K562 (cell line): ENCODE measurements around the gene TPPP. TPM values are rescaled to one million over a fixed set of nuclear protein-coding genes. Genes with fewer than 3 reads are reported as not detected.

Experiments
- ATAC-seq: fragments of 200-7000 bp; cut with Tn5 transposase; 3 replicates; pipeline ENCODE4 v1.9.1; 2020; ENCODE audit warnings: moderate library complexity
- BruUV-seq: library from RNA; stranded (reverse); fragments of 400-500 nt; replicated peaks from 2 replicates; lab custom pipeline; 2021; lab: Mats Ljungman, UMichigan
- CTCF ChIA-PET: fragments of 300-600 bp; formaldehyde crosslinking; extraction: SDS; loops from one replicate; lab custom pipeline; 2021; ENCODE audit warnings: low intra/inter-chr PET ratio; lab: Yijun Ruan, JAX
- POLR2A ChIA-PET: fragments of 300-600, 350-650 bp; sonication (Branson Sonifier 250); formaldehyde crosslinking; extraction: SDS; loops from one replicate; lab custom pipeline; 2021; ENCODE audit warnings: antibody characterized with exemption, inconsistent platforms; lab: Yijun Ruan, JAX
- DNase-seq, 4 experiments: peaks; one replicate each; pipeline versions ENCODE4 v3.0.0 to v3.0.0-alpha.2; 2011 to 2018; ENCODE audit warnings: low spot score in 3 of 4, mixed read lengths in 3 of 4; ENCODE audit errors: extremely low read depth in 1 of 4
- FAIRE-seq: peaks from 2 replicates; lab custom pipeline; 2011; peaks lifted over from hg19 to GRCh38; lab: Jason Lieb, UNC
- H2AFZ ChIP-seq: 2 replicates; pipeline ENCODE4 v1.6.0; 2011; ENCODE audit warnings: low read depth, low read length, control low read depth, inconsistent platforms
- H3K27ac ChIP-seq: fragments of 200-600 bp; 3 replicates; pipeline ENCODE4 v1.8.0; 2011; ENCODE audit warnings: low read depth, mild to moderate bottlenecking, control low read depth, inconsistent platforms, low read length, moderate library complexity, mixed read lengths; ENCODE audit errors: extremely low read depth
- H3K27me3 ChIP-seq, 2 experiments: fragments of 300-600 bp in 1 of 2; 2 replicates in 1 of 2; 3 replicates in 1 of 2; pipeline versions ENCODE4 v1.6.0 to v1.8.0; 2011; ENCODE audit warnings: inconsistent platforms in 2 of 2, low read length in 2 of 2, mild to moderate bottlenecking in 1 of 2, mixed read lengths in 1 of 2, moderate library complexity in 1 of 2; ENCODE audit not compliant: control insufficient read depth in 2 of 2, insufficient read depth in 2 of 2
- H3K36me3 ChIP-seq: fragments of 300-600 bp; 3 replicates; pipeline ENCODE4 v1.8.0; 2011; ENCODE audit warnings: mild to moderate bottlenecking, low read length, inconsistent platforms; ENCODE audit not compliant: control insufficient read depth, insufficient read depth
- H3K4me1 ChIP-seq, 2 experiments: fragments of 200-600 bp in 1 of 2; replicated peaks in 1 of 2; 2 replicates in 1 of 2; 3 replicates in 1 of 2; pipeline versions ENCODE4 v1.5.1 to v1.8.0; 2011; ENCODE audit warnings: inconsistent platforms in 2 of 2, low read length in 2 of 2, mild to moderate bottlenecking in 1 of 2, mixed read lengths in 1 of 2, moderate library complexity in 1 of 2; ENCODE audit not compliant: control insufficient read depth in 2 of 2, insufficient read depth in 2 of 2
- H3K4me2 ChIP-seq: 2 replicates; pipeline ENCODE4 v1.6.1; 2011; ENCODE audit warnings: low read length, control low read depth, inconsistent platforms, mixed read lengths; ENCODE audit not compliant: insufficient read depth
- H3K4me3 ChIP-seq: fragments of 200-600 bp; sonication (generic), shearing (Covaris generic); 2 replicates; pipeline ENCODE4 v1.5.1; 2016; ENCODE audit warnings: control low read depth, inconsistent platforms
- H3K79me2 ChIP-seq: fragments of 200-600 bp; 3 replicates; pipeline ENCODE4 v1.8.0; 2011; ENCODE audit warnings: low read length, inconsistent platforms; ENCODE audit not compliant: control insufficient read depth, insufficient read depth
- H3K9ac ChIP-seq, 2 experiments: 2 replicates each; pipeline versions ENCODE4 v1.6.0 to v1.6.1; 2011; ENCODE audit warnings: low read depth in 2 of 2, low read length in 2 of 2, control low read depth in 1 of 2, inconsistent platforms in 1 of 2, mild to moderate bottlenecking in 1 of 2, mixed read lengths in 1 of 2; ENCODE audit not compliant: insufficient read depth in 1 of 2
- H3K9me1 ChIP-seq: one replicate; pipeline ENCODE4 v1.6.0; 2011; ENCODE audit warnings: inconsistent platforms, mild to moderate bottlenecking, low read length, moderate library complexity; ENCODE audit not compliant: control insufficient read depth, insufficient read depth
- H3K9me3 ChIP-seq: replicated peaks from 2 replicates; pipeline ENCODE4 v1.5.1; 2011; ENCODE audit warnings: low read depth, low read length, inconsistent platforms; ENCODE audit not compliant: control insufficient read depth, insufficient read depth
- H4K20me1 ChIP-seq: replicated peaks from 2 replicates; pipeline ENCODE4 v1.6.1; 2011; ENCODE audit warnings: low read length, inconsistent platforms, mixed read lengths; ENCODE audit not compliant: control insufficient read depth, insufficient read depth
- BACH1 ChIP-seq: fragments of 200-800 bp; sonication (Bioruptor generic); IDR thresholded peaks from 2 replicates; pipeline ENCODE4 v1.6.1; 2016; ENCODE audit warnings: missing genetic modification characterization, missing compliant biosample characterization
- BRCA1 ChIP-seq, 2 experiments: fragments of 450-650 bp in 1 of 2; sonication (generic) in 1 of 2; formaldehyde crosslinking in 1 of 2; IDR thresholded peaks; 2 replicates each; pipeline versions ENCODE4 v1.5.0 to v1.6.1; 2017 to 2020; ENCODE audit warnings: mild to moderate bottlenecking in 1 of 2, missing genetic modification reagents in 1 of 2
- CEBPG ChIP-seq, 3 experiments: fragments of 200-800 bp in 1 of 3; sonication (Bioruptor generic) in 1 of 3; sonication (generic) in 1 of 3; formaldehyde crosslinking in 1 of 3; IDR thresholded peaks in 2 of 3; conservative IDR thresholded peaks in 1 of 3; 2 replicates each; pipeline versions ENCODE4 v1.6.1 to v1.8.0; 2016 to 2022; ENCODE audit warnings: missing compliant biosample characterization in 2 of 3, missing genetic modification characterization in 2 of 3, mild to moderate bottlenecking in 1 of 3, missing genetic modification reagents in 1 of 3
- DDX20 ChIP-seq: fragments of 450-650 bp; IDR thresholded peaks from 2 replicates; pipeline ENCODE4 v1.6.1; 2016; ENCODE audit warnings: missing genetic modification characterization, low read depth, mild to moderate bottlenecking, missing compliant biosample characterization, moderate library complexity
- EZH2 ChIP-seq: IDR thresholded peaks from 2 replicates; pipeline ENCODE4 v1.6.1; 2012; ENCODE audit warnings: low read depth, mild to moderate bottlenecking, inconsistent platforms, low read length, borderline replicate concordance
- FOXO4 ChIP-seq: fragments of 450-650 bp; formaldehyde crosslinking; IDR thresholded peaks from 2 replicates; pipeline ENCODE4 v1.4.0; 2020; ENCODE audit warnings: mild to moderate bottlenecking, moderate library complexity
- MAFK ChIP-seq: IDR thresholded peaks from 2 replicates; pipeline ENCODE4 v1.6.1; 2011; ENCODE audit warnings: low read length, improper control_type of control experiment
- PURB ChIP-seq: sonication (generic); formaldehyde crosslinking; IDR thresholded peaks from 2 replicates; pipeline ENCODE4 v1.9.0; 2021; ENCODE audit warnings: low read depth, mild to moderate bottlenecking, missing genetic modification reagents
- SPI1 ChIP-seq: IDR thresholded peaks from 2 replicates; pipeline ENCODE4 v1.6.1; 2011; ENCODE audit warnings: low read depth, low read length, control low read depth, borderline replicate concordance
- ZNF274 ChIP-seq: IDR thresholded peaks from 2 replicates; pipeline ENCODE4 v1.6.1; 2011; ENCODE audit warnings: low read depth, mild to moderate bottlenecking, low read length, moderate library complexity, borderline replicate concordance
- ZNF41 ChIP-seq: fragments of 250-450 bp; sonication (Bioruptor Pico); conservative IDR thresholded peaks from 2 replicates; pipeline ENCODE4 v1.4.0; 2020; ENCODE audit warnings: mild to moderate bottlenecking
- WGBS: fragments of 100-300 bp; shearing (Covaris generic); methylation state at CpG from one replicate; pipeline ENCODE4 v1.1.6; 2016; ENCODE audit warnings: low coverage, mixed read lengths; ENCODE audit not compliant: insufficient coverage; ENCODE audit errors: missing lambda C conversion rate; 5-methylcytosine and 5-hydroxymethylcytosine counted together
- in situ Hi-C: fragments of 300-500 bp; cut with MboI; formaldehyde crosslinking; loops from 4 replicates; pipeline ENCODE4 v1.15.0; 2018; ENCODE audit warnings: inconsistent platforms, mixed read lengths
- intact Hi-C: fragments of 100-400 bp; cut with micrococcal nuclease; formaldehyde crosslinking; loops from 2 replicates; pipeline ENCODE4 v1.14.2; 2022
- polyA plus RNA-seq, 8 experiments: library from polyadenylated mRNA; depleted of rRNA in 4 of 8; stranded (reverse) in 5 of 8; unstranded in 3 of 8; fragments of >200 nt; fragmentation: Nextera tagmentation in 2 of 8; fragmentation: Illumina TruSeq in 1 of 8; extraction: Ambion mirVana in 2 of 8; extraction: Trizol in 1 of 8; gene quantifications; 2 replicates each; pipeline versions ENCODE4 v1.2.1 to v1.2.3, GENCODE V29; 2011 to 2014; ENCODE audit warnings: inconsistent platforms in 1 of 8, missing spikeins in 1 of 8
- total RNA-seq, 7 experiments: library from RNA; depleted of rRNA in 6 of 7; stranded (reverse); fragments of >200 nt in 6 of 7; fragmentation: Illumina TruSeq in 2 of 7; extraction: Trizol in 2 of 7; gene quantifications; 2 replicates each; pipeline versions ENCODE4 v1.2.1 to v1.2.3, GENCODE V29; 2011 to 2021; ENCODE audit warnings: low replicate concordance in 1 of 7
- TF ChIP-seq, protein P1 (sequence below): sonication (generic); formaldehyde crosslinking; IDR thresholded peaks from 2 replicates; pipeline ENCODE4 v1.8.0; 2023; ENCODE audit warnings: mild to moderate bottlenecking, missing genetic modification reagents
- TF ChIP-seq, protein P2 (sequence below): fragments of 250-450 bp; sonication (Bioruptor Pico); IDR thresholded peaks from 2 replicates; pipeline ENCODE4 v1.9.0; 2021; ENCODE audit warnings: mild to moderate bottlenecking, inconsistent platforms

The TPPP gene
- total and polyA plus RNA-seq, 9 of the 15 experiments (the other 6 are each of a cell fraction or from before 2014, with no cell fraction given), result 0.01 to 0.07 (median 0.03) TPM; not detected in 6

- H3K9me1 ChIP-seq, result no peaks in the 10 kb centered on the region
- peaks cover 0 to 7% of the 10 kb centered on the region in 2 experiments; a peak in 1 of 5 replicates for H3K4me1 ChIP-seq
- no peaks in the 10 kb centered on the region for H3K9me3 ChIP-seq
- intact Hi-C loops, result no loop called here
- DNase-seq (no peak), FAIRE-seq (no peak), ATAC-seq (no peak)
- CTCF ChIA-PET, result no interaction called here
- H3K4me3 ChIP-seq, result no peak overlapping the region
- H3K9ac ChIP-seq, result no peak overlapping the region; a peak in 1 of 4 replicates
- no peaks in the 10 kb centered on the region for H3K27me3 ChIP-seq
- H3K27ac ChIP-seq, result no peak overlapping the region
- WGBS, result 97% methylated on average over 19 of the region's 20 CpGs
- no peaks in the 10 kb centered on the region for H3K79me2 ChIP-seq
- no peak overlapping the region for H3K4me2 ChIP-seq
- POLR2A ChIA-PET, result no interaction called here
- no TSS peak for BruUV-seq
- in situ Hi-C loops, result no loop called here
- no peak overlapping the region for H2AFZ ChIP-seq
- no peaks in the 10 kb centered on the region; the same call in 1 of the 2 replicates for H4K20me1 ChIP-seq
- peaks cover 99% of the 10 kb centered on the region for H3K36me3 ChIP-seq
- TF ChIP-seq BACH1 (tag) (no peak), MAFK (no peak), EZH2 (no peak), DDX20 (tag) (no peak), ZNF41 (no peak), BRCA1 (IDR thresholded peaks at IDR 0.05) (no peak), BRCA1 (CRISPR knock-in tag; IDR thresholded peaks at IDR 0.05) (no peak), CEBPG (CRISPR knock-in tag; IDR thresholded peaks at IDR 0.05) (no peak), CEBPG (tag; conservative IDR thresholded peaks at IDR 0.05 in 1 of 2, IDR thresholded peaks at IDR 0.05 in 1 of 2) (no peak), FOXO4 (no peak), PURB (no peak), SPI1 (no peak), ZNF274 (no peak)
- TF ChIP-seq, protein P1, sequence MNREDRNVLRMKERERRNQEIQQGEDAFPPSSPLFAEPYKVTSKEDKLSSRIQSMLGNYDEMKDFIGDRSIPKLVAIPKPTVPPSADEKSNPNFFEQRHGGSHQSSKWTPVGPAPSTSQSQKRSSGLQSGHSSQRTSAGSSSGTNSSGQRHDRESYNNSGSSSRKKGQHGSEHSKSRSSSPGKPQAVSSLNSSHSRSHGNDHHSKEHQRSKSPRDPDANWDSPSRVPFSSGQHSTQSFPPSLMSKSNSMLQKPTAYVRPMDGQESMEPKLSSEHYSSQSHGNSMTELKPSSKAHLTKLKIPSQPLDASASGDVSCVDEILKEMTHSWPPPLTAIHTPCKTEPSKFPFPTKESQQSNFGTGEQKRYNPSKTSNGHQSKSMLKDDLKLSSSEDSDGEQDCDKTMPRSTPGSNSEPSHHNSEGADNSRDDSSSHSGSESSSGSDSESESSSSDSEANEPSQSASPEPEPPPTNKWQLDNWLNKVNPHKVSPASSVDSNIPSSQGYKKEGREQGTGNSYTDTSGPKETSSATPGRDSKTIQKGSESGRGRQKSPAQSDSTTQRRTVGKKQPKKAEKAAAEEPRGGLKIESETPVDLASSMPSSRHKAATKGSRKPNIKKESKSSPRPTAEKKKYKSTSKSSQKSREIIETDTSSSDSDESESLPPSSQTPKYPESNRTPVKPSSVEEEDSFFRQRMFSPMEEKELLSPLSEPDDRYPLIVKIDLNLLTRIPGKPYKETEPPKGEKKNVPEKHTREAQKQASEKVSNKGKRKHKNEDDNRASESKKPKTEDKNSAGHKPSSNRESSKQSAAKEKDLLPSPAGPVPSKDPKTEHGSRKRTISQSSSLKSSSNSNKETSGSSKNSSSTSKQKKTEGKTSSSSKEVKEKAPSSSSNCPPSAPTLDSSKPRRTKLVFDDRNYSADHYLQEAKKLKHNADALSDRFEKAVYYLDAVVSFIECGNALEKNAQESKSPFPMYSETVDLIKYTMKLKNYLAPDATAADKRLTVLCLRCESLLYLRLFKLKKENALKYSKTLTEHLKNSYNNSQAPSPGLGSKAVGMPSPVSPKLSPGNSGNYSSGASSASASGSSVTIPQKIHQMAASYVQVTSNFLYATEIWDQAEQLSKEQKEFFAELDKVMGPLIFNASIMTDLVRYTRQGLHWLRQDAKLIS (CRISPR knock-in tag), result no peak
- TF ChIP-seq, protein P2, sequence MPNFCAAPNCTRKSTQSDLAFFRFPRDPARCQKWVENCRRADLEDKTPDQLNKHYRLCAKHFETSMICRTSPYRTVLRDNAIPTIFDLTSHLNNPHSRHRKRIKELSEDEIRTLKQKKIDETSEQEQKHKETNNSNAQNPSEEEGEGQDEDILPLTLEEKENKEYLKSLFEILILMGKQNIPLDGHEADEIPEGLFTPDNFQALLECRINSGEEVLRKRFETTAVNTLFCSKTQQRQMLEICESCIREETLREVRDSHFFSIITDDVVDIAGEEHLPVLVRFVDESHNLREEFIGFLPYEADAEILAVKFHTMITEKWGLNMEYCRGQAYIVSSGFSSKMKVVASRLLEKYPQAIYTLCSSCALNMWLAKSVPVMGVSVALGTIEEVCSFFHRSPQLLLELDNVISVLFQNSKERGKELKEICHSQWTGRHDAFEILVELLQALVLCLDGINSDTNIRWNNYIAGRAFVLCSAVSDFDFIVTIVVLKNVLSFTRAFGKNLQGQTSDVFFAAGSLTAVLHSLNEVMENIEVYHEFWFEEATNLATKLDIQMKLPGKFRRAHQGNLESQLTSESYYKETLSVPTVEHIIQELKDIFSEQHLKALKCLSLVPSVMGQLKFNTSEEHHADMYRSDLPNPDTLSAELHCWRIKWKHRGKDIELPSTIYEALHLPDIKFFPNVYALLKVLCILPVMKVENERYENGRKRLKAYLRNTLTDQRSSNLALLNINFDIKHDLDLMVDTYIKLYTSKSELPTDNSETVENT (CRISPR knock-in tag), result no peak
Measured at GRCh38 chr5:639584-640213, 53.5 kb downstream of the TPPP start.
